IMR-90 (cell line): Measurements from ENCODE around the gene KCTD3. TPM values are rescaled to one million over a fixed set of nuclear protein-coding genes. Genes with fewer than 3 reads are reported as not detected.

ENCODE experiments used
- ATAC-seq: fragments of 200-7000 bp; cut with Tn5 transposase; 2 replicates; pipeline ENCODE4 v1.9.1; 2020; ENCODE audit warnings: low read depth, mild to moderate bottlenecking, moderate library complexity
- BruUV-seq: library from RNA; stranded (reverse); fragments of 400-500 nt; replicated peaks from 2 replicates; lab custom pipeline; 2021; lab: Mats Ljungman, UMichigan
- CTCF ChIA-PET: fragments of 300-600 bp; formaldehyde crosslinking; extraction: SDS; loops from one replicate; lab custom pipeline; 2021; ENCODE audit warnings: antibody characterized with exemption; lab: Yijun Ruan, JAX
- POLR2A ChIA-PET: fragments of 300-600 bp; sonication (Branson Sonifier 250); formaldehyde crosslinking; loops from one replicate; lab custom pipeline; 2022; ENCODE audit warnings: antibody characterized with exemption; ENCODE audit not compliant: unreplicated experiment; lab: Charles Lee
- DNase-seq: peaks from one replicate; pipeline ENCODE4 v3.0.0; 2013
- H2AFZ ChIP-seq: replicated peaks from 2 replicates; pipeline ENCODE3; 2013; ENCODE audit warnings: low read length, mild to moderate bottlenecking; ENCODE audit not compliant: poor library complexity
- H2AK5ac ChIP-seq: 2 replicates; pipeline ENCODE4 v1.6.1; 2013; ENCODE audit warnings: low read depth, low read length, inconsistent platforms
- H2AK9ac ChIP-seq: replicated peaks from 2 replicates; pipeline ENCODE3; 2013; ENCODE audit warnings: mild to moderate bottlenecking, low read depth, low read length, moderate library complexity; ENCODE audit not compliant: poor library complexity
- H2BK120ac ChIP-seq: 2 replicates; pipeline ENCODE4 v1.6.1; 2013; ENCODE audit warnings: low read depth, low read length, inconsistent platforms
- H2BK15ac ChIP-seq: 3 replicates; pipeline ENCODE4 v1.6.1; 2013; ENCODE audit warnings: low read depth, low read length, inconsistent platforms
- H2BK20ac ChIP-seq: 2 replicates; pipeline ENCODE4 v1.6.1; 2013; ENCODE audit warnings: low read depth, mild to moderate bottlenecking, inconsistent platforms, low read length, moderate library complexity
- H2BK5ac ChIP-seq: 2 replicates; pipeline ENCODE4 v1.6.1; 2013; ENCODE audit warnings: mild to moderate bottlenecking, low read depth, low read length, inconsistent platforms; ENCODE audit not compliant: poor library complexity, severe bottlenecking
- H3K14ac ChIP-seq: replicated peaks from 2 replicates; pipeline ENCODE4 v1.6.1; 2013; ENCODE audit warnings: low read depth, low read length, inconsistent platforms
- H3K18ac ChIP-seq: 2 replicates; pipeline ENCODE4 v1.6.1; 2013; ENCODE audit warnings: low read depth, low read length, control low read depth
- H3K23ac ChIP-seq: 2 replicates; pipeline ENCODE4 v1.6.1; 2013; ENCODE audit warnings: low read depth, low read length, inconsistent platforms
- H3K27ac ChIP-seq: 2 replicates; pipeline ENCODE4 v1.5.1; 2013; ENCODE audit warnings: mild to moderate bottlenecking, control low read depth, low read length; ENCODE audit not compliant: insufficient read depth
- H3K27me3 ChIP-seq: 2 replicates; pipeline ENCODE4 v1.6.1; 2013; ENCODE audit warnings: low read length; ENCODE audit not compliant: control insufficient read depth, insufficient read depth
- H3K36me3 ChIP-seq: 2 replicates; pipeline ENCODE4 v1.6.1; 2013; ENCODE audit warnings: low read length, mixed read lengths; ENCODE audit not compliant: control insufficient read depth, insufficient read depth
- H3K4ac ChIP-seq: 2 replicates; pipeline ENCODE4 v1.6.1; 2013; ENCODE audit warnings: low read depth, low read length, inconsistent platforms
- H3K4me1 ChIP-seq: 2 replicates; pipeline ENCODE4 v1.6.1; 2013; ENCODE audit warnings: low read length, mixed read lengths; ENCODE audit not compliant: control insufficient read depth, insufficient read depth
- H3K4me2 ChIP-seq: 2 replicates; pipeline ENCODE4 v1.6.1; 2013; ENCODE audit warnings: low read depth, mild to moderate bottlenecking, control low read depth, low read length, moderate library complexity
- H3K4me3 ChIP-seq: 2 replicates; pipeline ENCODE4 v1.5.1; 2013; ENCODE audit warnings: low read depth, mild to moderate bottlenecking, control low read depth, low read length, moderate library complexity; ENCODE audit not compliant: insufficient read depth
- H3K56ac ChIP-seq: 2 replicates; pipeline ENCODE4 v1.6.1; 2013; ENCODE audit warnings: low read length, inconsistent platforms; ENCODE audit not compliant: insufficient read depth; ENCODE audit errors: extremely low read depth
- H3K79me1 ChIP-seq, 2 experiments: 2 replicates each; pipeline ENCODE4 v1.6.1; 2013; ENCODE audit warnings: low read length in 2 of 2, inconsistent platforms in 1 of 2, low read depth in 1 of 2
- H3K9ac ChIP-seq: 2 replicates; pipeline ENCODE4 v1.6.1; 2013; ENCODE audit warnings: low read depth, low read length, control low read depth
- H3K9me1 ChIP-seq: 2 replicates; pipeline ENCODE4 v1.6.1; 2013; ENCODE audit warnings: low read length, inconsistent platforms; ENCODE audit not compliant: insufficient read depth
- H3K9me3 ChIP-seq: 2 replicates; pipeline ENCODE4 v1.6.1; 2013; ENCODE audit warnings: low read length; ENCODE audit not compliant: control insufficient read depth, insufficient read depth
- H4K20me1 ChIP-seq: 2 replicates; pipeline ENCODE4 v1.6.1; 2013; ENCODE audit warnings: low read length, inconsistent platforms; ENCODE audit not compliant: insufficient read depth
- H4K5ac ChIP-seq: 2 replicates; pipeline ENCODE4 v1.6.1; 2013; ENCODE audit warnings: mild to moderate bottlenecking, low read depth, low read length, control low read depth
- H4K8ac ChIP-seq, 2 experiments: 2 replicates each; pipeline ENCODE4 v1.6.1; 2013; ENCODE audit warnings: low read depth in 2 of 2, low read length in 2 of 2, control low read depth in 1 of 2, inconsistent platforms in 1 of 2
- H4K91ac ChIP-seq: 2 replicates; pipeline ENCODE4 v1.6.1; 2013; ENCODE audit warnings: low read depth, low read length, inconsistent platforms; ENCODE audit not compliant: insufficient read depth
- BHLHE40 ChIP-seq: fragments of 150-350 bp; IDR thresholded peaks from 2 replicates; pipeline ENCODE4 v1.6.1; 2016; ENCODE audit warnings: mild to moderate bottlenecking, low read depth, low read length
- CTCF ChIP-seq: conservative IDR thresholded peaks from 2 replicates; pipeline ENCODE4 v1.5.1; 2012; ENCODE audit warnings: mild to moderate bottlenecking, low read depth, low read length, improper control_type of control experiment
- FOS ChIP-seq: fragments of 150-350 bp; IDR thresholded peaks from 2 replicates; pipeline ENCODE4 v1.6.1; 2016; ENCODE audit warnings: low read depth, low read length
- MAFK ChIP-seq: IDR thresholded peaks from 2 replicates; pipeline ENCODE4 v1.6.1; 2012; ENCODE audit warnings: low read depth, low read length, improper control_type of control experiment
- MAZ ChIP-seq: IDR thresholded peaks from 2 replicates; pipeline ENCODE4 v1.6.1; 2012; ENCODE audit warnings: low read depth, mild to moderate bottlenecking, low read length, improper control_type of control experiment, moderate library complexity, borderline replicate concordance
- MXI1 ChIP-seq: IDR thresholded peaks from 2 replicates; pipeline ENCODE4 v1.6.1; 2012; ENCODE audit warnings: low read depth, mild to moderate bottlenecking, low read length, moderate library complexity, borderline replicate concordance
- NFE2L2 ChIP-seq: fragments of 150-350 bp; IDR thresholded peaks from 2 replicates; pipeline ENCODE4 v1.6.1; 2016; ENCODE audit warnings: low read depth, mild to moderate bottlenecking, low read length
- RAD21 ChIP-seq: IDR thresholded peaks from 2 replicates; pipeline ENCODE4 v1.6.1; 2012; ENCODE audit warnings: low read length, improper control_type of control experiment
- USF2 ChIP-seq: fragments of 150-350 bp; IDR thresholded peaks from 2 replicates; pipeline ENCODE4 v1.6.1; 2017; ENCODE audit warnings: mild to moderate bottlenecking, antibody characterized with exemption, low read length, low read depth
- WGBS, 2 experiments: methylation state at CpG; one replicate each; pipeline versions ENCODE4 v1.1.5 to v1.1.7; 2013; ENCODE audit warnings: missing lambda C conversion rate in 2 of 2; ENCODE audit not compliant: insufficient read length in 1 of 2; ENCODE audit errors: extremely low coverage in 2 of 2; 5-methylcytosine and 5-hydroxymethylcytosine counted together
- dilution Hi-C: fragments of 300-500 bp; cut with HindIII; formaldehyde crosslinking; loops from one replicate; pipeline ENCODE4 v1.14.3; 2018; ENCODE audit warnings: low sequenced_read_pairs; ENCODE audit not compliant: unreplicated experiment
- in situ Hi-C: fragments of 300-500 bp; cut with MboI; formaldehyde crosslinking; loops from 3 replicates; pipeline ENCODE4 v1.14.3; 2019; ENCODE audit warnings: low sequenced_read_pairs, inconsistent platforms, mixed read lengths
- intact Hi-C: fragments of 100-400 bp; cut with micrococcal nuclease; formaldehyde crosslinking; loops from 2 replicates; pipeline ENCODE4 v1.10.0; 2022
- polyA plus RNA-seq, 3 experiments: library from polyadenylated mRNA; depleted of rRNA; stranded (reverse); fragments of >200 nt; gene quantifications; 2 replicates each; pipeline ENCODE4 v1.2.3, GENCODE V29; 2012; ENCODE audit warnings: low replicate concordance in 1 of 3
- total RNA-seq: library from RNA; depleted of rRNA; stranded (reverse); fragments of >200 nt; gene quantifications from 2 replicates; pipeline ENCODE4 v1.2.3, GENCODE V29; 2012

KCTD3 gene
- total and polyA plus RNA-seq, 2 of the 4 experiments (the other 2 are of a cell fraction) = 43.6 to 49.5 TPM

- no peak overlapping the region for H3K4me2 ChIP-seq
- no peak overlapping the region for H3K18ac ChIP-seq
- H2BK120ac ChIP-seq = no peak overlapping the region
- no peak overlapping the region for H3K9ac ChIP-seq
- H3K27me3 ChIP-seq = no peaks in the 10 kb centered on the region
- H3K36me3 ChIP-seq = peaks cover 28% of the 10 kb centered on the region
- H3K79me1 ChIP-seq = peaks cover 3 to 27% of the 10 kb centered on the region in 2 experiments; a peak in 3 of 4 replicates
- peaks cover 2% of the 10 kb centered on the region; the same call in 1 of the 2 replicates for H3K9me3 ChIP-seq
- H3K14ac ChIP-seq = no peak overlapping the region
- TF ChIP-seq NFE2L2 (no peak), RAD21 (no peak), USF2 (no peak), MXI1 (no peak), MAFK (no peak), BHLHE40 (no peak), CTCF (no peak), MAZ (no peak), FOS (no peak)
- no peaks in the 10 kb centered on the region; the same call in 1 of the 2 replicates for H3K4me1 ChIP-seq
- no peak overlapping the region for H2AFZ ChIP-seq
- H2BK20ac ChIP-seq = no peak overlapping the region
- no peak overlapping the region for H3K4ac ChIP-seq
- no peak overlapping the region for H3K56ac ChIP-seq
- ATAC-seq (no peak), DNase-seq (no peak)
- no CpG with 5 or more reads among the region's 3 CpGs for WGBS, 2 experiments
- no peaks in the 10 kb centered on the region for H4K20me1 ChIP-seq
- H3K27ac ChIP-seq = no peak overlapping the region
- H3K23ac ChIP-seq = no peak overlapping the region
- BruUV-seq = no TSS peak
- ChIA-PET CTCF (no interaction called here), POLR2A (no interaction called here)
- no peak overlapping the region for H2AK9ac ChIP-seq
- H3K4me3 ChIP-seq = no peak overlapping the region
- no peak overlapping the region for H4K8ac ChIP-seq
- no peak overlapping the region for H4K91ac ChIP-seq
- intact Hi-C loops = no loop called here
- no peak overlapping the region for H4K5ac ChIP-seq
- H2BK15ac ChIP-seq = no peak overlapping the region
- no peak overlapping the region for H2BK5ac ChIP-seq
- in situ Hi-C loops = no loop called here
- no peak overlapping the region for H2AK5ac ChIP-seq
- no peaks in the 10 kb centered on the region for H3K9me1 ChIP-seq
- dilution Hi-C loops = no loop called here
Measured at GRCh38 chr1:215612391-215612790, 45.3 kb downstream of the KCTD3 start.
